Measurements from ENCODE around the gene EDDM13.

EDDM13 gene

DNA sequence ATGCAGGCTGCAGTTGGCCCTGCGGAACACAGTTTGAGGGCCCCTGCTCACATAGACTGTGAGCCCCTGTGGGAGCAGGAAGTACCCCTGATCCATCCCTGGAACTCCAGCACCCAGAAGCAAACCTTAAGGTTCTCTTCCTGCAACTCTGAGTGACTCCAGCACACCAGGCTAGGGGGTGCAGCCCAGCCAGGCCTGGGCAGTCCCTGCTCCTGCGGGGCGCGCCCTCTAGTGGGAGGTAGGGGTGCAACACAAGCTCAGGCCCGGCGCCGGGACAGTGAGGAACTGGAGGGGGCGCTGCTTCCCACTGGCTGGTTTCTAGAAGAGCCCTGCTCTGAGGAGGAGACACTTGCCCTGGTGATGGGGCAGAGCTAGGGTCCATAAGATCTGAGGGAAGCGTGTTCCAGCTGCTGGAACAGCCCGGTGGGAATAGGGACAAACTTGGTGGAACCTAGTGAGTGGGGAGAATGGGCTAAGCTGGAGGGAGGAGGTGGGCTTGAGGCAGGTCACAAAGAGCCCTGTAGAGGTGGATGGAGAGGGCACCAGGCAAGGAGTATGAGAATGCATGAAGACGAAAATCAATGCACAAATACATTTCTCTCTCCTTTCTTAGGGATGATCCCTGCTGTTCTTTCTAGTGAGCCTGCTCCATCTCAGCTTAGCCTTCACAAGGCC, 37.1 kb downstream of the EDDM13 start:
- Histone ChIP-seq H3K27me3 (ENCODE audit: insufficient read depth, poor library complexity, severe bottlenecking) (no peaks in the 10 kb centered on the region), H3K4me3 (replicated peaks; ENCODE audit: insufficient read depth, low read length) (no peak overlapping the region), H3K27ac (replicated peaks) (no peak overlapping the region)
- DNase-seq (ENCODE audit: low read depth in 1 of 2, low spot score in 1 of 2): peak; percentile 47 to 78
- TF ChIP-seq, protein P1, sequence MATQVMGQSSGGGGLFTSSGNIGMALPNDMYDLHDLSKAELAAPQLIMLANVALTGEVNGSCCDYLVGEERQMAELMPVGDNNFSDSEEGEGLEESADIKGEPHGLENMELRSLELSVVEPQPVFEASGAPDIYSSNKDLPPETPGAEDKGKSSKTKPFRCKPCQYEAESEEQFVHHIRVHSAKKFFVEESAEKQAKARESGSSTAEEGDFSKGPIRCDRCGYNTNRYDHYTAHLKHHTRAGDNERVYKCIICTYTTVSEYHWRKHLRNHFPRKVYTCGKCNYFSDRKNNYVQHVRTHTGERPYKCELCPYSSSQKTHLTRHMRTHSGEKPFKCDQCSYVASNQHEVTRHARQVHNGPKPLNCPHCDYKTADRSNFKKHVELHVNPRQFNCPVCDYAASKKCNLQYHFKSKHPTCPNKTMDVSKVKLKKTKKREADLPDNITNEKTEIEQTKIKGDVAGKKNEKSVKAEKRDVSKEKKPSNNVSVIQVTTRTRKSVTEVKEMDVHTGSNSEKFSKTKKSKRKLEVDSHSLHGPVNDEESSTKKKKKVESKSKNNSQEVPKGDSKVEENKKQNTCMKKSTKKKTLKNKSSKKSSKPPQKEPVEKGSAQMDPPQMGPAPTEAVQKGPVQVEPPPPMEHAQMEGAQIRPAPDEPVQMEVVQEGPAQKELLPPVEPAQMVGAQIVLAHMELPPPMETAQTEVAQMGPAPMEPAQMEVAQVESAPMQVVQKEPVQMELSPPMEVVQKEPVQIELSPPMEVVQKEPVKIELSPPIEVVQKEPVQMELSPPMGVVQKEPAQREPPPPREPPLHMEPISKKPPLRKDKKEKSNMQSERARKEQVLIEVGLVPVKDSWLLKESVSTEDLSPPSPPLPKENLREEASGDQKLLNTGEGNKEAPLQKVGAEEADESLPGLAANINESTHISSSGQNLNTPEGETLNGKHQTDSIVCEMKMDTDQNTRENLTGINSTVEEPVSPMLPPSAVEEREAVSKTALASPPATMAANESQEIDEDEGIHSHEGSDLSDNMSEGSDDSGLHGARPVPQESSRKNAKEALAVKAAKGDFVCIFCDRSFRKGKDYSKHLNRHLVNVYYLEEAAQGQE (IDR thresholded peaks at IDR 0.05; ENCODE audit: insufficient replicate concordance, low read depth): no peak
- TF ChIP-seq POLR2AphosphoS5 (IDR thresholded peaks at IDR 0.05; ENCODE audit: low read depth) (no peak), SPI1 (IDR thresholded peaks at IDR 0.05; ENCODE audit: borderline replicate concordance, low read depth) (0 out of 2 replicates have a peak, but pooled peaks have one; percentile 12), GABPA (IDR thresholded peaks at IDR 0.05; ENCODE audit: low read depth) (no peak)
- TF ChIP-seq, protein P2, sequence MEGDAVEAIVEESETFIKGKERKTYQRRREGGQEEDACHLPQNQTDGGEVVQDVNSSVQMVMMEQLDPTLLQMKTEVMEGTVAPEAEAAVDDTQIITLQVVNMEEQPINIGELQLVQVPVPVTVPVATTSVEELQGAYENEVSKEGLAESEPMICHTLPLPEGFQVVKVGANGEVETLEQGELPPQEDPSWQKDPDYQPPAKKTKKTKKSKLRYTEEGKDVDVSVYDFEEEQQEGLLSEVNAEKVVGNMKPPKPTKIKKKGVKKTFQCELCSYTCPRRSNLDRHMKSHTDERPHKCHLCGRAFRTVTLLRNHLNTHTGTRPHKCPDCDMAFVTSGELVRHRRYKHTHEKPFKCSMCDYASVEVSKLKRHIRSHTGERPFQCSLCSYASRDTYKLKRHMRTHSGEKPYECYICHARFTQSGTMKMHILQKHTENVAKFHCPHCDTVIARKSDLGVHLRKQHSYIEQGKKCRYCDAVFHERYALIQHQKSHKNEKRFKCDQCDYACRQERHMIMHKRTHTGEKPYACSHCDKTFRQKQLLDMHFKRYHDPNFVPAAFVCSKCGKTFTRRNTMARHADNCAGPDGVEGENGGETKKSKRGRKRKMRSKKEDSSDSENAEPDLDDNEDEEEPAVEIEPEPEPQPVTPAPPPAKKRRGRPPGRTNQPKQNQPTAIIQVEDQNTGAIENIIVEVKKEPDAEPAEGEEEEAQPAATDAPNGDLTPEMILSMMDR (IDR thresholded peaks at IDR 0.05; ENCODE audit: insufficient read depth, low read length): peak; percentile 68

GRCh38 chr19:56310462-56310861, 37.9 kb downstream of the EDDM13 start:
- DNase-seq (ENCODE audit: low read depth in 1 of 2, low spot score in 1 of 2): no peak
- H3K27ac ChIP-seq (replicated peaks): no peak overlapping the region
- H3K27me3 ChIP-seq (ENCODE audit: insufficient read depth, poor library complexity, severe bottlenecking): no peaks in the 10 kb centered on the region
- no peak for TF ChIP-seq GABPA (IDR thresholded peaks at IDR 0.05; ENCODE audit: low read depth)
- TF ChIP-seq SPI1 (IDR thresholded peaks at IDR 0.05; ENCODE audit: borderline replicate concordance, low read depth): no peak
- TF ChIP-seq, protein P1 (IDR thresholded peaks at IDR 0.05; ENCODE audit: insufficient replicate concordance, low read depth): no peak
- TF ChIP-seq, protein P2 (IDR thresholded peaks at IDR 0.05; ENCODE audit: insufficient read depth, low read length): no peak
- TF ChIP-seq POLR2AphosphoS5 (IDR thresholded peaks at IDR 0.05; ENCODE audit: low read depth): no peak
- no peak overlapping the region for H3K4me3 ChIP-seq (replicated peaks; ENCODE audit: insufficient read depth, low read length)

GRCh38 chr19:56312342-56312741, 39.8 kb downstream of the EDDM13 start:
- TF ChIP-seq GABPA (IDR thresholded peaks at IDR 0.05; ENCODE audit: low read depth) (no peak), POLR2AphosphoS5 (IDR thresholded peaks at IDR 0.05; ENCODE audit: low read depth) (no peak)
- TF ChIP-seq, protein P2 (IDR thresholded peaks at IDR 0.05; ENCODE audit: insufficient read depth, low read length): no peak
- peak overlapping the region; percentile 96 for H3K27ac ChIP-seq (replicated peaks)
- no peaks in the 10 kb centered on the region for H3K27me3 ChIP-seq (ENCODE audit: insufficient read depth, poor library complexity, severe bottlenecking)
- no peak overlapping the region for H3K4me3 ChIP-seq (replicated peaks; ENCODE audit: insufficient read depth, low read length)
- DNase-seq (ENCODE audit: low read depth in 1 of 2, low spot score in 1 of 2): no peak

Measured in HL-60 (cell line).